A673 (cell line): Measurements from ENCODE around the gene CELF4. TPM values are rescaled to one million over a fixed set of nuclear protein-coding genes. Genes with fewer than 3 reads are reported as not detected.

Source experiments
- BruUV-seq: library from RNA; stranded (reverse); fragments of 400-500 nt; replicated peaks from 2 replicates; lab custom pipeline; 2021; lab: Mats Ljungman, UMichigan
- CTCF ChIA-PET: fragments of 300-600 bp; sonication (Branson Sonifier 250); formaldehyde crosslinking; loops from one replicate; lab custom pipeline; 2022; ENCODE audit warnings: antibody characterized with exemption; lab: Charles Lee
- POLR2A ChIA-PET: fragments of 300-600 bp; sonication (Branson Sonifier 250); formaldehyde crosslinking; loops from one replicate; lab custom pipeline; 2022; ENCODE audit warnings: antibody characterized with exemption; ENCODE audit not compliant: low non-redundant PET; lab: Charles Lee
- DNase-seq: peaks from one replicate; pipeline ENCODE4 v3.0.0-alpha.2; 2015; ENCODE audit warnings: low spot score
- H3K27ac ChIP-seq: fragments of 200-600 bp; sonication (generic); 2 replicates; pipeline ENCODE4 v1.5.1; 2016; ENCODE audit warnings: mixed run types, low read depth, mild to moderate bottlenecking, mixed read lengths, antibody characterized with exemption, low read length; ENCODE audit not compliant: poor library complexity, severe bottlenecking
- H3K27me3 ChIP-seq: fragments of 200-600 bp; sonication (generic); replicated peaks from 2 replicates; pipeline ENCODE4 v1.6.1; 2017; ENCODE audit warnings: mixed run types, low read depth, mild to moderate bottlenecking, mixed read lengths, antibody characterized with exemption, low read length; ENCODE audit not compliant: insufficient read depth, poor library complexity
- H3K36me3 ChIP-seq: fragments of 200-600 bp; sonication (generic); 2 replicates; pipeline ENCODE4 v1.6.1; 2016; ENCODE audit warnings: mixed run types, mild to moderate bottlenecking, mixed read lengths, antibody characterized with exemption, low read length; ENCODE audit not compliant: insufficient read depth, poor library complexity, severe bottlenecking
- H3K4me1 ChIP-seq: fragments of 200-600 bp; sonication (generic); 2 replicates; pipeline ENCODE4 v1.6.1; 2017; ENCODE audit warnings: mixed run types, mild to moderate bottlenecking, mixed read lengths, antibody characterized with exemption, low read length; ENCODE audit not compliant: insufficient read depth, poor library complexity, severe bottlenecking
- H3K4me3 ChIP-seq: fragments of 200-600 bp; sonication (generic); 2 replicates; pipeline ENCODE4 v1.5.1; 2016; ENCODE audit warnings: low read depth, mixed run types, mild to moderate bottlenecking, mixed read lengths, low read length; ENCODE audit not compliant: poor library complexity, severe bottlenecking
- H3K9me3 ChIP-seq: fragments of 200-600 bp; sonication (generic); 2 replicates; pipeline ENCODE4 v1.6.1; 2016; ENCODE audit warnings: mixed run types, low read depth, mild to moderate bottlenecking, mixed read lengths, antibody characterized with exemption, low read length; ENCODE audit not compliant: poor library complexity, severe bottlenecking
- CTCF ChIP-seq: fragments of 300-800, 200-600 bp; sonication (generic); conservative IDR thresholded peaks from 2 replicates; pipeline ENCODE4 v1.5.1; 2017; ENCODE audit warnings: low read depth, mild to moderate bottlenecking, antibody characterized with exemption, low read length, moderate library complexity, mixed read lengths
- EZH2 ChIP-seq: fragments of 200-600 bp; sonication (generic); IDR thresholded peaks from 2 replicates; pipeline ENCODE4 v1.6.1; 2017; ENCODE audit warnings: borderline replicate concordance, low read depth, mild to moderate bottlenecking, mixed read lengths, antibody characterized with exemption, low read length; ENCODE audit not compliant: poor library complexity, severe bottlenecking
- intact Hi-C: fragments of 100-400 bp; cut with micrococcal nuclease; formaldehyde crosslinking; loops from one replicate; pipeline ENCODE4 v1.10.0; 2022; ENCODE audit not compliant: unreplicated experiment
- total RNA-seq: library from RNA; stranded (reverse); gene quantifications from 2 replicates; pipeline ENCODE4 v1.2.3, GENCODE V29; 2021

CELF4 gene
- total RNA-seq, 1 experiment from 2014 or later, result not detected

- Histone ChIP-seq H3K9me3 (no peaks in the 10 kb centered on the region), H3K4me3 (no peak overlapping the region), H3K4me1 (no peaks in the 10 kb centered on the region), H3K27me3 (peaks cover 98% of the 10 kb centered on the region), H3K36me3 (no peaks in the 10 kb centered on the region), H3K27ac (no peak overlapping the region)
- ChIA-PET POLR2A (no interaction called here), CTCF (no interaction called here)
- peak; percentile 95 for TF ChIP-seq EZH2
- no peak for TF ChIP-seq CTCF
- DNase-seq, result peak; percentile 3
- intact Hi-C loops, result no loop called here
- no TSS peak for BruUV-seq
Observed at GRCh38 chr18:37566479-37567060, 972 bp upstream of the CELF4 start.

GRCh38 chr18:37565977-37566478 is 430 bp upstream of the CELF4 start:
- peak; percentile 27 for DNase-seq
- H3K27me3 ChIP-seq, result peaks cover 98% of the 10 kb centered on the region
- H3K4me1 ChIP-seq, result no peaks in the 10 kb centered on the region
- H3K27ac ChIP-seq, result no peak overlapping the region
- TF ChIP-seq EZH2 (no peak), CTCF (no peak)
- ChIA-PET POLR2A (no interaction called here), CTCF (no interaction called here)
- H3K9me3 ChIP-seq, result no peaks in the 10 kb centered on the region
- H3K36me3 ChIP-seq, result no peaks in the 10 kb centered on the region
- peak overlapping the region; percentile 15 for H3K4me3 ChIP-seq
- BruUV-seq, result no TSS peak
- intact Hi-C loops, result no loop called here

- no peaks in the 10 kb centered on the region for H3K9me3 ChIP-seq
- POLR2A ChIA-PET, result interaction anchor here (0.7 kb wide), 1 partner anchor 41 kb away, joined by 3 read pairs; no protein-coding TSS in a partner anchor
- no TSS peak for BruUV-seq
- DNase-seq, result peak; percentile 57
- CTCF ChIA-PET, result no interaction called here
- peaks cover 98% of the 10 kb centered on the region for H3K27me3 ChIP-seq
- no peak overlapping the region for H3K4me3 ChIP-seq
- TF ChIP-seq CTCF (no peak), EZH2 (peak; percentile 42)
- no peaks in the 10 kb centered on the region for H3K36me3 ChIP-seq
- no peak overlapping the region for H3K27ac ChIP-seq
- intact Hi-C loops, result no loop called here
- no peaks in the 10 kb centered on the region for H3K4me1 ChIP-seq
Observed at GRCh38 chr18:37564711-37565100, 892 bp downstream of the CELF4 start.
